Neural progenitor cell (in vitro differentiated cells): ENCODE results near the gene MAPK8.

Source experiments
- EZH2phosphoT487 ChIP-seq: fragments of 200-600 bp; sonication (generic); IDR thresholded peaks from 2 replicates; pipeline ENCODE4 v1.6.1; 2017; ENCODE audit warnings: antibody characterized with exemption
- TF ChIP-seq, protein P1 (sequence below): fragments of 200-600 bp; sonication (generic); IDR thresholded peaks from 2 replicates; pipeline ENCODE4 v1.5.1; 2017; ENCODE audit warnings: antibody characterized with exemption, mild to moderate bottlenecking

DNA sequence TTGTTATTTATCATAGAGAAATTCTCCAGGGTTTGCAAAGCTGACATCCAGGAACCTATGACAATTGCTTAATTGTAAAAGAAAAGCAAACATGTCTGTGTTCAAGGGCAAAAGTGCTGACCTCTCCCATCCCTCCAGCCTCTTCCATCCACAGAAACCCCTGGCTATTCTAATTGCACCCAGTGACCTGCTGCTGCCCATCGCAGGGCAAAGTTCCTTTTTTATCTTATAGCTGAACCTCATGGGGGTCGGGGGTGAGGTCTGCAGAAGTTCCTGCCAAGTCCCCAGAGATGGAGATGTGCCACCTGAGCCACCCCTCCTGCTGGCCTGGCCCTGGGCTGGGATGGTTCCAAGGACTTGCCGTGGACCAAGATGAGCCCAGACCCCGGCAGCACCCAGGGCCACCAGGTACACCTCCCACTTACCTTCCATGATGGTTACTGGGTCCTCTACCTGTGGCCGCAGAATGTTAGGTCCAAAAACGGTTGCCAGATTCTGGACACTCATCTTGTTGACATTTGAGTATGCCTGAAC lies 146.5 kb downstream of the MAPK8 start:
- TF ChIP-seq, protein P1, sequence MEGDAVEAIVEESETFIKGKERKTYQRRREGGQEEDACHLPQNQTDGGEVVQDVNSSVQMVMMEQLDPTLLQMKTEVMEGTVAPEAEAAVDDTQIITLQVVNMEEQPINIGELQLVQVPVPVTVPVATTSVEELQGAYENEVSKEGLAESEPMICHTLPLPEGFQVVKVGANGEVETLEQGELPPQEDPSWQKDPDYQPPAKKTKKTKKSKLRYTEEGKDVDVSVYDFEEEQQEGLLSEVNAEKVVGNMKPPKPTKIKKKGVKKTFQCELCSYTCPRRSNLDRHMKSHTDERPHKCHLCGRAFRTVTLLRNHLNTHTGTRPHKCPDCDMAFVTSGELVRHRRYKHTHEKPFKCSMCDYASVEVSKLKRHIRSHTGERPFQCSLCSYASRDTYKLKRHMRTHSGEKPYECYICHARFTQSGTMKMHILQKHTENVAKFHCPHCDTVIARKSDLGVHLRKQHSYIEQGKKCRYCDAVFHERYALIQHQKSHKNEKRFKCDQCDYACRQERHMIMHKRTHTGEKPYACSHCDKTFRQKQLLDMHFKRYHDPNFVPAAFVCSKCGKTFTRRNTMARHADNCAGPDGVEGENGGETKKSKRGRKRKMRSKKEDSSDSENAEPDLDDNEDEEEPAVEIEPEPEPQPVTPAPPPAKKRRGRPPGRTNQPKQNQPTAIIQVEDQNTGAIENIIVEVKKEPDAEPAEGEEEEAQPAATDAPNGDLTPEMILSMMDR = no peak
- TF ChIP-seq EZH2phosphoT487 = no peak
